Motor neuron (in vitro differentiated cells): ENCODE results near the gene TMEM88. TPM values are rescaled to one million over a fixed set of nuclear protein-coding genes. Genes with fewer than 3 reads are reported as not detected.

ENCODE experiments used
- ATAC-seq, 8 experiments: fragments of 200-7000 bp; cut with Tn5 transposase; replicated peaks in 6 of 8; 2 replicates each; pipeline ENCODE4 v1.8.0; 2021; ENCODE audit warnings: mild to moderate bottlenecking in 8 of 8, moderate library complexity in 8 of 8
- H3K27ac ChIP-seq, 2 donors: fragments of 250-450 bp; sonication (Bioruptor Pico); 2 replicates each; pipeline ENCODE4 v1.9.0; 2021; ENCODE audit warnings: antibody characterized with exemption in 2 of 2, mild to moderate bottlenecking in 2 of 2, moderate library complexity in 1 of 2
- H3K4me1 ChIP-seq, 2 donors: fragments of 250-450 bp; sonication (Bioruptor Pico); replicated peaks in 1 of 2; 2 replicates each; pipeline ENCODE4 v1.6.1; 2021; ENCODE audit warnings: antibody characterized with exemption in 2 of 2, mild to moderate bottlenecking in 2 of 2, moderate library complexity in 1 of 2
- H3K4me3 ChIP-seq, 5 donors: fragments of 250-450 bp; sonication (Bioruptor Pico); 2 replicates each; pipeline ENCODE4 v1.9.0; 2021; ENCODE audit warnings: antibody characterized with exemption in 5 of 5, mild to moderate bottlenecking in 5 of 5, moderate library complexity in 4 of 5
- WGBS, 10 experiments: fragments of 450-650 bp; shearing (Covaris generic); methylation state at CpG; one replicate each; pipeline ENCODE4 v1.0.0; 2022; 5-methylcytosine and 5-hydroxymethylcytosine counted together
- in situ Hi-C, 9 experiments: fragments of 400-800 bp; cut with MboI; loops; one replicate each; pipeline ENCODE4 v1.15.0; 2021; ENCODE audit warnings: low sequenced_read_pairs in 9 of 9, low pct_unique_long_range_greater_than_20kb in 2 of 9; ENCODE audit not compliant: unreplicated experiment in 9 of 9
- total RNA-seq, 8 experiments: library from RNA; unstranded; fragments of 300-600 nt; gene quantifications; 2 replicates each; pipeline versions ENCODE4 v1.2.3 to v1.2.4, GENCODE V29; 2022

The TMEM88 gene
- total RNA-seq, 8 experiments from 2014 or later, result 0.51 to 18.5 (median 4.1) TPM

- H3K27ac ChIP-seq, result peak overlapping the region; percentile 67 to 68
- 0% methylated on average over 1 to 7 of the region's 69 CpGs; no CpG with 5 or more reads in 7 of the 10 experiments for WGBS, 10 experiments
- peak overlapping the region; percentile 42 to 66 (median 54) for H3K4me3 ChIP-seq
- peaks cover 19 to 25% of the 10 kb centered on the region in 2 donors for H3K4me1 ChIP-seq
- in situ Hi-C loops, result loop anchor here in 1 of 9 experiments (25.0 kb wide), 1 partner anchor 123 kb away; the partner anchor contains the start of genes DNAH2 and EFNB3
- peak; percentile 40 to 74 (median 66) for ATAC-seq
Measured at GRCh38 chr17:7834957-7835813, 19.7 kb upstream of the TMEM88 start.

- H3K4me1 ChIP-seq, result peaks cover 26 to 33% of the 10 kb centered on the region in 2 donors
- ATAC-seq, result peak; percentile 0 to 60 (median 1)
- H3K27ac ChIP-seq, result peak overlapping the region; percentile 87 to 93
- peak overlapping the region; percentile 40 to 66 (median 54) for H3K4me3 ChIP-seq
- in situ Hi-C loops, result loop anchor here in 1 of 9 experiments (25.0 kb wide), 1 partner anchor 124 kb away; the partner anchor contains the start of genes DNAH2 and EFNB3
- 0 to 1% (median 1%) methylated on average over 8 to 20 of the region's 61 CpGs; no CpG with 5 or more reads in 7 of the 10 experiments for WGBS, 10 experiments
Measured at GRCh38 chr17:7835814-7836595, 18.9 kb upstream of the TMEM88 start.

DNA sequence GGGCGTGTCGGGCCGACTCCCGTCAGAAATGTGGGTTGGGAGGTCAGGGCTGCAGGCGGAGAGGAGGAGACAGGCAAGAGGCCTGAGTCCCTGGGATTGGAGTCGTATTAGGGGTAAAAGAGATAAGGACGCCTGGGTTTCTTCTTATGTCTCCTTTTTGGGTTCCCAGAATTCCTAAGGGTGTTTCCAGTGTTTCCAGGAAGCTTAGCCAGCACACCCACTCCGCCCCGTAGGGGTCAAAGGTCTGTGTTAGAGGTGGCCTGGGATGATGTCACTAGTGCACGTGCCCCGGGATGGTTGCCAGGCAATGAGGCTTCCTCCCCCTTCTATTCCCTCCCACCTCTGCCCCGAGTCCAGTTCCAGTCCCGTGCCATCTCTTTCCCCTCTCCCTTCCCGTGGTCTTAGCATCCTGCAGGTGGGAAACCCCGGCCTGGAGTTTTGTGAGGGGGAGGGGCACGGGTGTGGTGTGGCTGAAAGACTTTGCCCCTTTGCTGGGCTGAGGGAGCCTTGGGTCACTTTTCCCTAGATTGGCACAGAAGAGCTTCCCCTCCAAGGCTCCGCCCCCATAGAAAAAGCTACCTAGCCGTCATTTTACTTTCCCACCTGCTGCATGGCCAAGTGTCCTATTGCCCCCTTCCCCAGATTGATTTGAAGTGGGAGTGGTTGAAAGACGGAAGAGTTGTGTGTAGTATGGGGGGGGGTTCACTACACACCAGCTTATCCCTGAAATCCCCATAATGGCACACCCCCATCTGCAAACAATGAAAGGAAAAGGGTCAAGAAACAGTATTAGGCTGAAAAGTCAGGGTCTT lies 18.1 kb upstream of the TMEM88 start:
- in situ Hi-C loops, result loop anchor here in 1 of 9 experiments (25.0 kb wide), 1 partner anchor 125 kb away; the partner anchor contains the start of genes DNAH2 and EFNB3
- peak overlapping the region; percentile 87 to 93 for H3K27ac ChIP-seq
- peak; percentile 4 to 21 (median 10) for ATAC-seq
- WGBS, 10 experiments, result 0 to 10% (median 0%) methylated on average over 1 to 6 of the region's 19 CpGs; no CpG with 5 or more reads in 4 of the 10 experiments
- H3K4me1 ChIP-seq, result peaks cover 29 to 37% of the 10 kb centered on the region in 2 donors
- H3K4me3 ChIP-seq, result peak overlapping the region; percentile 40 to 66 (median 54)

DNA sequence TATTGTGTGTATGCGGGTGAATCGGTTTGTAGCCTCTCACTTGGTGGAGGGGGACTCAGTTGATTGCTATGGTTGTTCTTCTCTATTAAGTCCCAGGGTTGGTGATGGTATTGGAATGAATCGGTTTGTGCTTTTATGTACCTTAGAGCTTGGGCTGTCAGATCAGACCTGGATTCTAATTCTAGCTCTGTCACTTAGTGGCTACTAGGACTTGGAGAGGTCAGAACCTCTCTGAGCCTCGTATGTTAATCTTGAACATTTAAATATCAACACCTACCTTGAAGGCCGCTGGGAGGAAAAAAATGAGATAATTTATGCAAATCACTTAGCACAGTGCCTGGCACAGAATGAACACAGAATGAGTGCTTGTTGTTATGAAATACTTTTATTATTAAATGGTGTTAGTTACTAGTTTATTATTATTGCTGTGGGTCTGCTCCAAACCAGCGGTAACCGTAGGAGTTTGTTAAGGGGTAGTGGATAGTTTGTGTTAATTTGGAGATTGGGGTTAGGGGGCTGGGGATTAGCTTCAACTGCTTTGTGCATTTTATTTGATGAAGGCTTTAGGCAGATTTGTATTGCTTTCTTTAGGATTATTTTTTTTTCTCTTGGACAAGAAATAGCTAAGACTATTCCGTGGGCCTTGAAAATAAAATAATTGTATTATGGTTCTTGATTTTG lies 17.3 kb upstream of the TMEM88 start:
- peak overlapping the region; percentile 87 to 93 for H3K27ac ChIP-seq
- WGBS, 10 experiments, result 0 to 10% (median 2%) methylated on average over 1 to 7 of the region's 8 CpGs; no CpG with 5 or more reads in 2 of the 10 experiments
- H3K4me1 ChIP-seq, result peaks cover 29 to 37% of the 10 kb centered on the region in 2 donors
- in situ Hi-C loops, result loop anchor here in 1 of 9 experiments (25.0 kb wide), 1 partner anchor 125 kb away; the partner anchor contains the start of genes DNAH2 and EFNB3
- H3K4me3 ChIP-seq, result peak overlapping the region; percentile 40 to 66 (median 54)
- no peak for ATAC-seq

GRCh38 chr17:7838090-7839075 lies 16.5 kb upstream of the TMEM88 start:
- Histone ChIP-seq H3K4me3 (peak overlapping the region; percentile 40 to 66 (median 54)), H3K4me1 (peaks cover 25 to 35% of the 10 kb centered on the region in 2 donors), H3K27ac (peak overlapping the region; percentile 92 to 97)
- WGBS, 10 experiments, result 10 to 90% (median 10%) methylated on average over 2 of the region's 12 CpGs; no CpG with 5 or more reads in 7 of the 10 experiments
- ATAC-seq, result no peak
- in situ Hi-C loops, result loop anchor here in 1 of 9 experiments (25.0 kb wide), 1 partner anchor 126 kb away; the partner anchor contains the start of genes DNAH2 and EFNB3

DNA sequence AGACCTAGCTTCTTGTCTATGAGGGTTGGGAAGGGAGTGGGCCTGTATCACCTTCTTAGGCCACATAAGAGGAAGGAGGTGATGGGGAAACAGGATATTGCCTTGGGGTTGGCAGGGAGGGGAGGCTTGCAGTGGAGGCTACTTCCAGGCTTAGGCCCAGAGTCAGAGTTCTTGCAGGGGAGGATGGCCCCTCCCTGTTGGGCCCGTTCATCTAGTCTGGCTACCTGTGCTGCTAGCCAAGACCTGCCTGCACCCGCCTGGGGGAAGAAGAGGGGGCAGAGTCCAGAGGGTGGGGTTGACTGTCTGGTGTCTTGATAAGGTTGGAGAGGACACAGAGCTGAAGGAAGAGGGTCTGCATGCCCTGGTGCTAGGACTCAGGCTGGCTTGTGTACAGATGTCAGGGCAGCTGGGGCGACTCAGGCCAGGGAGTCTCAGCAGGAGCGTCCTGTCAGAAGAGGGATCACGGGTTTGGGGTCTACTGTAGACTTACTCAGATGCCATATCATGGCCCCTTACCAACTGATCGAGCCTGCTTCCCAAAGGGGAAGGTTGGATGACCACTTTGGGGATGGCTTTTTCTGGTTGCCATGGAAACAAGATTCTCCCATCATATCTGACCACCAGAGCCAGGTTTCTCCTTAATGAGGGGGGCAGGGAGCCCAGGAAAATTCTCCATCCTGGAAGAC lies 15.5 kb upstream of the TMEM88 start:
- ATAC-seq, result no peak
- peak overlapping the region; percentile 92 to 97 for H3K27ac ChIP-seq
- H3K4me1 ChIP-seq, result peaks cover 23 to 33% of the 10 kb centered on the region in 2 donors
- in situ Hi-C loops, result loop anchor here in 1 of 9 experiments (25.0 kb wide), 1 partner anchor 127 kb away; the partner anchor contains the start of genes DNAH2 and EFNB3
- 0 to 90% (median 62%) methylated on average over 1 to 4 of the region's 6 CpGs; no CpG with 5 or more reads in 6 of the 10 experiments for WGBS, 10 experiments
- peak overlapping the region; percentile 31 to 44 (median 34) for H3K4me3 ChIP-seq

DNA sequence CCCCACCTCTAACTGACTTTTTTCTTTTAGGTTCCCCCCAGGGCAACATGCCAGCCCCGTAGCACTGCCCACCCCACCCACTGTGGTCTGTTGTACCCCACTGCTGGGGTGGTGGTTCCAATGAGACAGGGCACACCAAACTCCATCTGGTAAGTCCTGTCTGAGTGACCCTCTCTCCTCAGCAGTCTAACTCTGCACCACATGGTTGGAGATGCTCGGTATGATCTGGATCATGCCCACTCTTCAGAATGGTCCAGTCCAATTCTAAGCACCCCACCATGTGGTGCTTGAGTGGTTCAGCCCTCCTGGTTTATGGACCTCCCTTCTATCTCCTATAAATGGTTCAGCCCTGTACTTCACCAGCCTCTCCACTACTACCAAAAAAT lies 15.0 kb upstream of the TMEM88 start:
- Histone ChIP-seq H3K27ac (peak overlapping the region; percentile 92 to 97), H3K4me1 (peaks cover 23 to 33% of the 10 kb centered on the region in 2 donors), H3K4me3 (peak overlapping the region in 1 of 5 donors; percentile 5)
- WGBS, 10 experiments, result 80% methylated on average over 1 of the region's 2 CpGs; no CpG with 5 or more reads in 9 of the 10 experiments
- in situ Hi-C loops, result loop anchor here in 1 of 9 experiments (25.0 kb wide), 1 partner anchor 128 kb away; the partner anchor contains the start of genes DNAH2 and EFNB3
- no peak for ATAC-seq

DNA sequence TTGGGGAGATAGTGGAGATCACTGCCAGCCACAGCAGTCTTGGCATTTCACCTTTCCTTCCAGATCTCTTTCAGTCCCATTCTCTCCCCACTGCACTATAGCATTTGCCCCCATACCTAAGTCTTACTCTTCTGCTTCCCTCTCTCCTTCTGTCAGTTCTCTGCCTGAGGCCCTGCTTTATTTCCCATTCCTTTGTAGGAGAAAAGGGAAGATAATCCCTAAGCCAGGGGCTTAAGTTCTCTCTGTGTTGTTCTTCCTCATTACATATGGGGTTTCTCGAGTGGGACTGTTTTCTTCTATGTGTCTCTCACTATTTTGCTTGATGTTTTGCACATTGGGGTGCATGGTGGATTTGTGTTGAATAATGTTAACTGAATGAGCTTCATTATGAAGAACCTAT lies 14.4 kb upstream of the TMEM88 start:
- in situ Hi-C loops, result loop anchor here in 1 of 9 experiments (25.0 kb wide), 1 partner anchor 128 kb away; the partner anchor contains the start of genes DNAH2 and EFNB3
- no peak for ATAC-seq

GRCh38 chr17:7840875-7841274 lies 14.0 kb upstream of the TMEM88 start:
- Histone ChIP-seq H3K4me1 (peaks cover 28 to 40% of the 10 kb centered on the region in 2 donors), H3K4me3 (peak overlapping the region; percentile 54 to 91 (median 71)), H3K27ac (peak overlapping the region; percentile 94)
- in situ Hi-C loops, result loop anchor here in 1 of 9 experiments (25.0 kb wide), 1 partner anchor 129 kb away; the partner anchor contains the start of genes DNAH2 and EFNB3
- WGBS, 10 experiments, result 60 to 100% (median 71%) methylated on average over 1 of the region's 1 CpG; no CpG with 5 or more reads in 5 of the 10 experiments
- ATAC-seq, result no peak

More for the DNA sequence above, 14.4 kb upstream of the TMEM88 start:
- WGBS, 10 experiments, result 0 to 100% (median 62%) methylated on average over 1 of the region's 1 CpG; no CpG with 5 or more reads in 4 of the 10 experiments
- Histone ChIP-seq H3K4me3 (peak overlapping the region in 1 of 5 donors; percentile 5), H3K27ac (peak overlapping the region in 1 of 2 donors; percentile 94), H3K4me1 (peaks cover 28 to 39% of the 10 kb centered on the region in 2 donors)
